Epidermal melanocyte (primary cell): ENCODE data around the gene ZBTB47.

ENCODE experiments used
- DNase-seq: peaks from one replicate; pipeline ENCODE4 v3.0.0; 2011; ENCODE audit warnings: low spot score; ENCODE audit not compliant: insufficient read length

Gene ZBTB47

DNA sequence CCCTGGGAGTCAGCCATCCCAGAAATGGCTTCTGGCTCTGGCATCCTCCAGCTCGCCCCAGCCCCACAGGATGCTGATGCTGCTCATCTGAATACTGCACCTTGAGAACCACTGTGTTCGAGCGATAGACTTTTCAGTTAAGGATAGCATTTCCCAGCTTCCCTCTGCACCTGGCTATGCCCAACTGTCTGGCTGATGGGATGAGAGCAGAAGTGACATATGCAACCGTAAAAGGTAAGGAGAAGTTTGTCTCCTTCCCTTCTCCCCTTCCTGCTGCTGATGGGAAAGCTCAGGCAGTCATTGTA is 58.8 kb downstream of the ZBTB47 start:
- no peak for DNase-seq

DNA sequence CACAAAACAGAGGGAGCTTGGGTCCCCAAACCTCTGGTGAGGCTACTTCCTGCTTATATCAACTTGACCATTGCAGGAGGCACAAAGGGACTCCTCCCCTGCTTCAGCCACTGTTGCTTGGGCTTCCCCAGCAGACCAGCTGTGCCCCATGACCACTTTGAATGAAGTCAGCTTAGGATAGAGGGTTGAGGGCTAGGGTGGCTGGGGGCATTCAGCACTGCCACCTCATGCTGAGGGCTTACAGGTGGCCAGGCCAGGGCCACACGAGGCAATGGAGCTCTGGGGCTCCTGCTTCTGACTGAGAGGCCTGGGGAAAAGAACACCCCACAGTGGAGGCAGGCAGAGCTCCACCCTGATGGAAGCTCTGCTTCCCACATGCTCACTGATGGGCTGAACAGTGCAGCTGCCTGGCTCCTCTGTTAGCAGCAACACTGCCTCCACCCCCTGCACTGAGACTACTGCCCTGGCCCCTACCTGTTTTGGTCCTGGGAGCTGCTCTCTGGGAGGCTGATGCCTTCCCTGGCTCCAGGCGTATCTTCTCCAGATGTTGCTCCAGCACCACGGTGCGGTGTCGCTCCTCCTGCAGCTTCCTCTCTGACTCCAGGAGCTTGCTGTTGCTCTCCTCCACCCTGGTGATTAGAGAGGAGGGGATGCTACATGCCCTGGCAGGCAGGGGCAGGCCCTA is 59.3 kb downstream of the ZBTB47 start:
- no peak for DNase-seq

DNA sequence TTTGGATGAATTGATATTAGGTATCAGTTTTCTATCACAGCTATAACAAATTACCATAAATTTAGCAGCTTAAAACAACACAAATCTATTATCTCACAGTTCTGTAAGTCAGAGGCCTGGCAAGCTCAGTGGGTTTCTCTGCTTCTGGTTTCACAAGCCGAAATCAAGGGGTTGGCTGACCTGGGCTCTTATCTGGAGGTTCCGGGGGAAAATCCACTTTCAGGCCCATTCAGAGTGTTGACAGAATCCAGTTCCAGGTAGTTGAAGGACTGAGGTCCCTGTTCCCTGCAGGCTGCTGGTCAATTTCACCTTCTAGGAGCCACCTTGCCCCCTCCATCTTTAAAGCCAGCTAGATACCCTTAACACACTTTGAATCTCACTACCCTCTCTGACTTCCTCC is 60.2 kb downstream of the ZBTB47 start:
- no peak for DNase-seq

DNA sequence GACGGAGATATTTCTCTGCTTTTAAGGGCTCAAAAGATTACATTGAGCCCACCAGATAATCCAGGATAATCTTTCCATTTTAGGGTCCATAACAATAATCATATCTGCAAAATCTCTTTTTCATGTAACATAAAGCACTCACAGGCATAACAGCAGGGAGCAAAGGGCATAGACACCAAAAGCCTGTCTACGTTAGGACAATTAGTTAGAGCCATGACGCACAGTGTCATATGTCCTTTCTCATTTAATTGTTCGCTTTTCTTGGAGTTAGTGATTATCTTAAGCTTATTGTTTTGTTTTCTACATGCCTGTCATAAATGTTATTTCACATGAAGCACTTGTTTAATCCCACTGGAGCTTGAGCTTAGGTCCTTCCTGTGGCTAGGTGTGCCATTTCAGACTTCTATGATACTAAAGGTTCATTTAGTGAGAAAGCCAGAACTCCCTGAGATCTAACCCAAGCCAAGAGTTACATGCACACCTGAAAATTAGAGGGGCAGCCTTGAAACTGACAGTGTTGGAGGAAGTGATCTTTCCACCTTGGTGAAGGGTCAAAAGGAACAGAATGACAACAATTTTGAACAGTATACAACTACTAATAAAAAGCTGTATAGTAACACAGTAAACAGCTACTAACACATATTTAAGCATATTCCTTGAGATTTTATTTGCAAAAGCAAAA is 60.8 kb downstream of the ZBTB47 start:
- DNase-seq, result no peak
